Brain microvascular endothelial cell (primary cell): ENCODE measurements around the gene KRT77.

Source experiments
- DNase-seq: peaks from one replicate; pipeline ENCODE4 v3.0.0-alpha.2; 2020
- H3K27ac ChIP-seq: fragments of 250-450 bp; sonication (Bioruptor Pico); 2 replicates; pipeline ENCODE4 v1.5.1; 2020; ENCODE audit warnings: mild to moderate bottlenecking, moderate library complexity
- H3K27me3 ChIP-seq: fragments of 250-450 bp; sonication (Bioruptor Pico); replicated peaks from 2 replicates; pipeline ENCODE4 v1.5.1; 2020; ENCODE audit warnings: mild to moderate bottlenecking
- H3K36me3 ChIP-seq: fragments of 250-450 bp; sonication (Bioruptor Pico); replicated peaks from 2 replicates; pipeline ENCODE4 v1.5.1; 2020; ENCODE audit warnings: mild to moderate bottlenecking
- H3K4me3 ChIP-seq: 2 replicates; pipeline ENCODE4 v1.5.1; 2011; ENCODE audit warnings: low read depth, mild to moderate bottlenecking, control low read depth, low read length, moderate library complexity
- CTCF ChIP-seq: IDR thresholded peaks from 2 replicates; pipeline ENCODE4 v1.5.1; 2011; ENCODE audit warnings: low read depth, mild to moderate bottlenecking, moderate library complexity, low read length, control low read depth, inconsistent platforms; ENCODE audit errors: missing control alignments
- in situ Hi-C: cut with HindIII; loops from 2 replicates; pipeline ENCODE4 v1.10.0; 2017; ENCODE audit warnings: low sequenced_read_pairs, low pct_ligation_motif_present

Gene KRT77

DNA sequence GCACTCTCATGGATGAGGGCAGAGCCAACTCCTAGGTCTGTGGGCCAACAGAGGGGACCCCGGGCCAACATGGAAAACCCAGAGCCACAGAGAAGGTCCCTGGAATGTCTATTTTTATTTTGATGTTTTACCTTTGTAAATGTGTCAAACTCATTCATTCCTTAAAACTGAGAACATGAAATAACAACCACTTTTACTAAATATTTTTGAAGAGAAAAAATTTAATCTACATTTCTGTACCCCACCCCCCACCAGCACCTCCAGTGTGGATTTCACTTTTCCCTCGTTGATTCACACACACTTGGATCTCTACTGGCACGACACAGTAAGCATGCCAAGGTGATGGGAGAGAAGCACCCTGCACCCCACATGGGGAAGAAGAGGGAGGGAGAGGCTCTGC is 6.7 kb downstream of the KRT77 start:
- Histone ChIP-seq H3K36me3 (no peaks in the 10 kb centered on the region), H3K27me3 (peaks cover 13% of the 10 kb centered on the region), H3K4me3 (no peak overlapping the region), H3K27ac (no peak overlapping the region)
- no peak for TF ChIP-seq CTCF
- no peak for DNase-seq
- in situ Hi-C loops: no loop called here

- TF ChIP-seq CTCF: no peak
- H3K27ac ChIP-seq: no peak overlapping the region
- peaks cover 25% of the 10 kb centered on the region for H3K27me3 ChIP-seq
- in situ Hi-C loops: no loop called here
- no peaks in the 10 kb centered on the region for H3K36me3 ChIP-seq
- no peak overlapping the region for H3K4me3 ChIP-seq
- no peak for DNase-seq
These were observed 8.3 kb downstream of the KRT77 start for GRCh38 chr12:52695039-52695438.

- H3K27me3 ChIP-seq: peaks cover 25% of the 10 kb centered on the region
These were observed 9.2 kb downstream of the KRT77 start for GRCh38 chr12:52694151-52694550.

GRCh38 chr12:52693261-52693660 is 10.1 kb downstream of the KRT77 start:
- DNase-seq: no peak
- no peaks in the 10 kb centered on the region for H3K36me3 ChIP-seq
- H3K27me3 ChIP-seq: peaks cover 25% of the 10 kb centered on the region
- no peak for TF ChIP-seq CTCF
- H3K27ac ChIP-seq: no peak overlapping the region
- no peak overlapping the region for H3K4me3 ChIP-seq
- in situ Hi-C loops: no loop called here

More at GRCh38 chr12:52694151-52694550, 9.2 kb downstream of the KRT77 start:
- no peak for DNase-seq
- Histone ChIP-seq H3K27ac (no peak overlapping the region), H3K36me3 (no peaks in the 10 kb centered on the region), H3K4me3 (no peak overlapping the region)
- no peak for TF ChIP-seq CTCF
- in situ Hi-C loops: no loop called here

GRCh38 chr12:52692254-52692653 is 11.1 kb downstream of the KRT77 start:
- H3K27me3 ChIP-seq: peaks cover 28% of the 10 kb centered on the region
- peak; percentile 44 for TF ChIP-seq CTCF
- H3K27ac ChIP-seq: no peak overlapping the region
- DNase-seq: no peak
- in situ Hi-C loops: no loop called here
- H3K36me3 ChIP-seq: no peaks in the 10 kb centered on the region
- no peak overlapping the region for H3K4me3 ChIP-seq

GRCh38 chr12:52691841-52692150 is 11.5 kb downstream of the KRT77 start:
- H3K4me3 ChIP-seq: no peak overlapping the region
- no peak for DNase-seq
- peaks cover 28% of the 10 kb centered on the region for H3K27me3 ChIP-seq
- H3K27ac ChIP-seq: no peak overlapping the region
- in situ Hi-C loops: no loop called here
- H3K36me3 ChIP-seq: no peaks in the 10 kb centered on the region
- TF ChIP-seq CTCF: no peak
